ENCODE results near the gene CCDC30.

CCDC30 gene

GRCh38 chr1:42698081-42698813 lies 235.2 kb downstream of the CCDC30 start:
- no peak for FAIRE-seq

GRCh38 chr1:42700006-42700405 lies 236.9 kb downstream of the CCDC30 start:
- no peak for FAIRE-seq

- no peak for FAIRE-seq
Measured at GRCh38 chr1:42703888-42704464, 240.9 kb downstream of the CCDC30 start.

All from islet of Langerhans (tissue), 1 donor.